HG02981 (cell line): ENCODE data around the gene DNPEP.
"Not testable (repeated sequence)": the region's sequence is repeated elsewhere in the genome, so short reads cannot be mapped to it uniquely, and the experiment has no call there.

Experiments
- ATAC-seq: cut with Tn5 transposase; IDR thresholded peaks from one replicate; pipeline ENCODE4 v1.9.1; 2021; ENCODE audit warnings: mild to moderate bottlenecking, moderate library complexity; ENCODE audit not compliant: unreplicated experiment

Gene DNPEP

GRCh38 chr2:219419331-219420197 lies 31.9 kb upstream of the DNPEP start:
- no peak for ATAC-seq

GRCh38 chr2:219419012-219419324 lies 31.3 kb upstream of the DNPEP start:
- ATAC-seq: no peak

GRCh38 chr2:219418155-219419011 lies 30.7 kb upstream of the DNPEP start, which contains the start of gene DES:
TSS of gene DES (plus strand) at chr2:219418377. CDS start at chr2:219418463, 86 bp downstream.
- ATAC-seq: no peak

- ATAC-seq: no peak
These were observed 29.7 kb upstream of the DNPEP start for GRCh38 chr2:219417374-219417773.

- ATAC-seq: no peak
These were observed 29.2 kb upstream of the DNPEP start for GRCh38 chr2:219416938-219417337.

- ATAC-seq: no peak
These were observed 28.5 kb upstream of the DNPEP start for GRCh38 chr2:219416235-219416602.

- ATAC-seq: no peak
These were observed 28.0 kb upstream of the DNPEP start for GRCh38 chr2:219415580-219416234.

- ATAC-seq: no peak
These were observed 27.1 kb upstream of the DNPEP start for GRCh38 chr2:219414857-219415256.

GRCh38 chr2:219410390-219410789 lies 22.7 kb upstream of the DNPEP start:
- ATAC-seq: no peak

- no peak for ATAC-seq
These were observed 21.9 kb upstream of the DNPEP start for GRCh38 chr2:219409619-219410018.

GRCh38 chr2:219408631-219409030 lies 20.9 kb upstream of the DNPEP start:
- ATAC-seq: no peak

GRCh38 chr2:219408204-219408603 lies 20.5 kb upstream of the DNPEP start:
- no peak for ATAC-seq

- ATAC-seq: not testable (repeated sequence)
These were observed 19.6 kb upstream of the DNPEP start for GRCh38 chr2:219407343-219407742.

- ATAC-seq: no peak
These were observed 19.1 kb upstream of the DNPEP start for GRCh38 chr2:219406861-219407230.

- ATAC-seq: no peak
These were observed 18.5 kb upstream of the DNPEP start for GRCh38 chr2:219405958-219406860.

- ATAC-seq: no peak
These were observed 17.7 kb upstream of the DNPEP start for GRCh38 chr2:219405451-219405850.

GRCh38 chr2:219404954-219405353 lies 17.2 kb upstream of the DNPEP start:
- ATAC-seq: no peak

- ATAC-seq: no peak
These were observed 16.7 kb upstream of the DNPEP start for GRCh38 chr2:219404291-219404910.

GRCh38 chr2:219403861-219404260 lies 16.1 kb upstream of the DNPEP start:
- no peak for ATAC-seq
